Kidney glomerular epithelial cell (primary cell): ENCODE results near the gene YAF2.
A peak's percentile ranks its signal among the peaks of the same experiment; 100 is the strongest.

Experiments
- DNase-seq: peaks from one replicate; lab custom pipeline; 2025; lab: John Stamatoyannopoulos, UW

Gene YAF2

DNA sequence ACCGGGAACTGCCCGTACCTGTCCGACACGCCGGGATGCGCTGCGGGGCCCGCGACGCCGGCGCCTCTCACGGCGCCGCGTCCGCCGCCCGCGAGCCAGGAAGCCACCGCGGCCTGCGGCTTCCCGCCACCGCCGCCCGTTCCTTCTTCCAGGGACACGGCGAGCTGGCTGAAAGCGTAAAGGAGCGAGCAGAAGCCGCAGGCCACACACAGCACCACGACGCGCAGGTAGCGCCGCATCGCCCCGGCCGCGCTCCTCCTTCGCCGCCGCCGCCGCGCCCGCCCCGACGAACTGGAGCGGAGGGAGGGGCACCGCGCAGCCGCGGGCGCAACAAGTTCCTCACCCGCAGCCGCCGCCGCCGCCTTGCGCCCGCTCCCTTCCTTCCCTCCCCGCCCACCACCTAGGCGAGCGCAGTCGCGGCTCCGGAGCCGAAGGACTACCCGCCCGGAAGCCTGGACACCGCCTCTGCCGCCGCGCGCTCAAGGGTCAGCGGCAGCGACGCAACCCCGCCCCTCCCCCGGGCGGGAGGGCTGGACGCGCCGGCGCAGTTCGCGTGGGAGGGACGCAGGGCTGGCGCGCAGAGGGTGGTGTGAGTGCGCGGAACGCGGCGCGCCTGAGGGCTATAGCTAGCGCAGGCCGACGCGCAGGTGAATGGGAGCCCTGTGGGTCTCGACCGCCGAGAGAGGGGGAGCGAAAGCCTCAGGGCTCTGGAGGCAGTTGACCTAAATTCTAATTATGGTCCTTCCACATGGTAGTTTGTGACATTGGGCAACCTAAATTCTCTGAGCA is 93.4 kb downstream of the YAF2 start, which contains the start of gene GXYLT1:
GXYLT1 (minus strand) TSS at position 467 of the 789 bp plus-strand sequence; CDS start at position 239, 228 bp downstream.
- DNase-seq, result peak; percentile 79

DNA sequence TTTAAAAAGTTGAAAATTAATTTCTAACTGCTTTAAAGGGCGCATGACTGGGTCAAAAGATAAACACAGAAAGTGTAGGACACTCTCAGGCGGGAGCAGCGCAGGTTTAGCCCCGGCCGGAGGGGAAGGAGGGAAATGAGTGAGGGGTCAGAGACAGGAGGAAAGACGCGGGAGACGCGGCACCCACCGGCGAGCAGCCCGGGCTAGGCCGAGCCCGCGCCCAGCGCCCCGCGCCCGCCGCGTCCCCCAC is 94.0 kb downstream of the YAF2 start:
- no peak for DNase-seq

DNA sequence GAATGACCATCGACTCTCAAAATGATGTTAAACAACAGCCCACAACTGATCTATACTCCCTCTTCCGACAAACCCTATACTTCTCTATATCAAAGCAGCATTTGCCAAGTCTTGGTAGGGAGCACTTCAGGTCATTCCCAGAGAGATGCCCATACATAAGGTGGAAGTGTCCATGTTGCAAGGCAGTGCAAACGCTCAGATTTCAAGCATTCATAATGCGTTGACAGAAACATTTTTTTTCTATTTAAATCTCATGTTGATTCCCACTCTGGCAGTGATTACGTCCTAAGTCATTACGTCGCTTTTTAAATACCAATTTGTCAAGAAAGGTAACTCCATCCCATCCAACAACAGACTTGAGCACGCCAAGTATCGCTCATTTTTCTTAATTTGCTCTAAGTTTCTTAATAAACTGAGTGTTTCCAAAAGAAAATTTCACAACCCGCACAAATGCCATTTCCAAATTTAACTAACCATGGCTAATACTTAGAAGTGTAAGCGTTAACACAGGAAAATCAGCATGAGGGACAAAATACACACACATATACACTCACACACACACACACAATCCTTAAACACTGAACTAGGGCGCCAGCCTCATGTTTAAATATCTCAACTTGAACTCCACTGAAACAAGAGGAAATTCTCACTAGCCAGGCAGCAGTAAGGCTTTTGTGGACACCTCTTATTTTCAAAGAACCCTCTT is 94.4 kb downstream of the YAF2 start:
- DNase-seq, result peak; percentile 16

DNA sequence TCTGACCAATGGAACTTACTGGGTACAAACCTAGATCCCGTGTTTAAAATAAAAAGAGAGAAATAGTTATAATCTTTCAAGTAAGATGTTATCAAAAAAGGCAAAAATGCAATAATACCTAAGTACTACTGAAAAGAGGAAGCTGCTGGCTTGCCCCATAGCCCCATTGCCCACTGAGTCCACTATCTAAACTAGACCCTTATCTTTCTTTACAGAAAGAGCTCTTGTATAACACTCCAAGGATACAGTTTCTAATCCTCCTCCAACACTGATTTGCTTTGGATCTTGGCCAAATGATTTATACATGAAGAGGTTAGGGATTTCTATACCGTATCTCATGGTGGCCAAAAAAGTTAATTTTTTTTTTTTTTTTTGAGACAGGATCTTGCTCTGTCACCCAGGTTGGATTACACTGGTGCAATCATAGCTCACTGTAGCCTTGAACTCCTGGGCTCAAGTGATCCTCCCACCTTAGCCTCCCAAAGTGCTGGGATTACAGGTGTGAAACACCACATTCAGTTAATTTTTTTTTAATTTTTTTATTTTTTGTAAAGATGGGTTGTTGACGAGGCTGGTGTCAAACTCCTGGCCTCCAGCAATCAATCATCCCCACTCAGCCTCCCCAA is 96.0 kb downstream of the YAF2 start:
- DNase-seq, result no peak

DNA sequence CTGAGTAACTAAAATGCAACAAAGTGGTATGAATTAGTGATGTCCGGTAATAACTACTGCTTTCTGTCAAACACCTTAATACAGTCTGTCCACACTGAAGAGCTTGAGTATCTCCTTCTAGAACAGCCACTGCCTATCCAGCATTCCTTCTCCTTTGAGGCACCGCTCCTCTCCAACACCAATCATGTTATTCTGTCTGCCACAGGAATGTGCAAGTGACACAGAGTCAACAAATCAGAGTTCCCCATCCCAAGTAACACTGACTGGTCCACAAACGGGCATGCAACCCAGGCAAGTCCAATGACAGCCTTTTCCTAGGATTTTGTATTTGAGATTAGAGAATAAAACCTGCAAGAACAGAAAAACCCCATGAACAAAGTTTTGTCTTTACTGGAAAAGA is 97.1 kb downstream of the YAF2 start:
- peak; percentile 54 for DNase-seq

DNA sequence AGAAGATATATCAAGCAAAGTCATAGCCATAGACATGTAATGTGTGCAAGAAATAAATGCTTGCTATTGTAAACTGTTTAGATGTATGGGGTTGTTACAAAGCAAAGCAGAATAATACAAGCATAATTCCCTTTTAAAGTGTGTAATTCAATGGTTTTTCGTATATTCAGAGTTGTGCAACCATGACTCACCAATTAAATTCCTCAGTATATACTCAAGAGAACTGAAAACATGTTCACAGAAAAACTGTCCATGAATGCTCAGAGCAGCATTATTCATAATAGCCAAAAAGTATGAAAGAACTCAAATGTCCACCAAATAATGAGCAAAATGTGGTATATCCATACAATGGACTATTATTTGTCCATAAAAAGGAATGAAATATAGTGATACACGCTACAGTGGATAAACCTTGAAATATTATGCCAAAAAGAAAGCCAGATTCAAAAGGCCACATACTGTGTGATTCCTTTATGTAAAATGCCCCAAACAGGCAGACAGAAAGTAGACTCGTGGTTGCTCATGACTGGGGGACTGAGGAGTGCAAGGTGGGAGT is 102.7 kb downstream of the YAF2 start:
- DNase-seq, result no peak

DNA sequence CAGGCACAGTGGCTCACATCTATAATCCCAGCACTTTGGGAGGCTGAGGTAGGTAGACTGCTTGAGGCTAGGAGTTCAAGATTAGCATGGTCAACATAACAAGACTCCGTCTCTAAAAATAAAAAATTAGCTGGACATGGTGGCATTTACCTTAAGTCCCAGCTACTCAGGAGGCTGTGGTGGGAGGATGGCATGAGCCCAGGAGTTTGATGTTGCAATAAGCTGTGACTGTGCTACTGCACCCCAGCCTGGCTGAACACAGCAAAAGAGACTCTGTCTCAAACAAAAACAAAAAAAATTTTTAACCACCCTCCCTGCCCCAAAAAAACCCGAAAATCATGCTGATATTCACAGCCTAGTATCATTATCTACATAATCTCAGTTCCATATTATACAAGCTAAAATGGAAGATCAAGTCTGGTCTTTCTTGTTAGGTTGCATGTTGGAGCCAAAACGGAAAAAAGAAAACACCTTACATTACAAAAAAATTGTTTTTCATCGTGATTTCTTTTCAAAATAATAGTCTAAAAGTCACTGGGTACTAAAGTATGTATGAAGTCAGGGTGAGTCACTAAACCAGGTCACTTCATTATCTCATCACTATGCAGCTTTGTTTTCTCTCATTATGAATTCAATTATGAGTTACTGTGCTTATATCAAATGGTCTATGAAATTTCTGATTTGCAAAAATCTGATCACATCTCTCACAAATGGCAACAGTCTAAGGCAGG is 107.2 kb downstream of the YAF2 start:
- peak; percentile 31 for DNase-seq

DNA sequence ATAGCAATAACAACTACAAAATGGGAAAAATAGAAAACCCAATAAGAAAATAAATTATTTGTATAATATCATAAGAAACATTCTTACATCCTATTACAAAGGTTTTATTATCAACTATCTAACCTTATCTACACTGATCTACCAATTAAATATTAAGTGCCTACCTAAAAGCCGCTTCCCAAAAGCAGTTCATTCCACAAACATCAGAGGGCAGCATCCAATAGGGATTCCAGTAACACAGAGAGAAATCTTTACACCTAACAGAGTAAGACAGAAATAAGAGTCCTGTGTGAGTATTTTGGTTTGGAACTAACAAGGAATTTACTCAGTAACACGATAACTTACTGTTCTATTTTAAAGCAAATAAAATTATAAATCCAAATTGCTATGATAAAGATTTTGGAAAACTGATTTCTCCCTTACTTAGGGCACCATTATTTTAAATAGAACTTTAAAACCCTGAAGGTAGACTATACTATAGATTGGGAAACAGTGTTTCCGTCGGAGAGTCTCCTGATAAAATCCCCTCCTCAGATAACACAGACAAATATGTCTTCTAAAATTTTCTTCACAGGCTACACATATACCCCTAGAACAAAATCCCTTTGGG is 108.3 kb downstream of the YAF2 start:
- peak; percentile 86 for DNase-seq

DNA sequence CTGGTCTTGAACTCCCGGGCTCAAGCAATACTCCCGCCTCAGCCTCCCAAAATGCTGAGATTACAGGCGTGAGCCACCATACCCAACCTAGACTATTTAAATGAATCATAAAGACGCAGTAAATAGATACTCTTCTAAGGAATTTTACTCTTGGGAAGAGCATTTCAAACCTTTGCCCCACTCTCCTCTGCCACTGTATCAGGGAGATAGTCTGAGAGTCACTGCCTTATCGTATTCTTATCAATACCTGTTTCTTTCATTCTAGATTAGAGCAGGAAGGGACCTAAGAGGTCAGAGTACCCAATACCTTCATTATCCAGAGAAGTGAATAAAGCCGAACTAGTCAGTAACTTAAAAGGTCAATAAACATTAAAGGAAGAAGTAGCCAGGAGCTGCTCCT is 109.2 kb downstream of the YAF2 start:
- DNase-seq, result no peak

DNA sequence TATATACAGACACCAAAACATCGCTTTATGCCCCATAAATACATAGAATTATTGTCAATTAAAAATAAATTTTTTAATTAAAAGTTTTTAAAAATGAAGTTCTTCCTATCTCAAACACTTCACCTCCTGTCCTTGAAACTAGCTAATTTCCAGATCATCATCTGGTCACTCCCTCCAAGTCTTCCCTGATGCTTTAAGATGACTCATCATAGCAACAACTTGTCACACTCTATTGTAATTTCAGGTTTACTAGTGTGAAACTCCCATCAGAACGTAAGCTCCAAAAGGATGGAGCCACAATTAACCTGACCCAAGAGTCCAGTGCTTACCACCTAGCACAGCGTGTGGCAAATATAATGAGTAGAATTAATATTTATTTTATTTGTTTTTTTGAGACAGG is 109.7 kb downstream of the YAF2 start:
- DNase-seq, result no peak

DNA sequence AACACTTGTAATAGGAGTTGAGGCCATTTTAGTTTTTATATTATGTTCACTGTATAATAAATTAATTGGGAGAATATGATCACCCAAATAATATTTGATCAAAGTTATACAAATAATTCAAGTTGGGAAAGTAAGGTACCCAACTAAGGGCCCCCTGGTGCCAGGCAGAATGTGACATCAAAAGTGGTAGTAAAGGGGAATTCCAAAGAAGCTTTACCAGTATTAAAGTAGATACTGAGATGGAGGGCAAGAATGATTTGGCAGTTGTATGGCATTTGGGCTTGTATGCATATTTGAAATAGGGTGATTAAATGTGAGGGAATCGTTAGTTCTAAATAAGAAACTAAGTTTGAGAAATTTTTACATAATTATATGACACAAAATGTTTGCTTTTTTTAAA is 111.1 kb downstream of the YAF2 start:
- DNase-seq, result no peak

DNA sequence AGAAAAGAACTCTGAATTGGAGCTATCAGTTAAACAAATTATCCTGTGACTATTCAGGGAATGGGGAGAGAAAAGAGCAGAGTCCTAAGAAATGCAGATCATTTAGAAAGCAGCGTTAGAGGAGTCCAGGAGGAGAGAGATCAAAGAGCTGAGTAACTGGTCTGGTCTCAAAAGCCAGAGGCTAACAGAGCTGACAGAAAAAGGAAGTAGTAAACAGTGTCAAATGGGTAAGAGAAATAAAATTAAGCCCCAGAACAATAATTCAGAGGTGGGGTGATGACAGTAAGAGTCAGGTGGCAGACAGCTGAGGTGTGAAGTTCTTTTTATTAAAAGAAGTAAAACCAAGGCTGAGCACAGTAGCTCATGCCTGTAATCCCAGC is 112.7 kb downstream of the YAF2 start:
- DNase-seq, result no peak

DNA sequence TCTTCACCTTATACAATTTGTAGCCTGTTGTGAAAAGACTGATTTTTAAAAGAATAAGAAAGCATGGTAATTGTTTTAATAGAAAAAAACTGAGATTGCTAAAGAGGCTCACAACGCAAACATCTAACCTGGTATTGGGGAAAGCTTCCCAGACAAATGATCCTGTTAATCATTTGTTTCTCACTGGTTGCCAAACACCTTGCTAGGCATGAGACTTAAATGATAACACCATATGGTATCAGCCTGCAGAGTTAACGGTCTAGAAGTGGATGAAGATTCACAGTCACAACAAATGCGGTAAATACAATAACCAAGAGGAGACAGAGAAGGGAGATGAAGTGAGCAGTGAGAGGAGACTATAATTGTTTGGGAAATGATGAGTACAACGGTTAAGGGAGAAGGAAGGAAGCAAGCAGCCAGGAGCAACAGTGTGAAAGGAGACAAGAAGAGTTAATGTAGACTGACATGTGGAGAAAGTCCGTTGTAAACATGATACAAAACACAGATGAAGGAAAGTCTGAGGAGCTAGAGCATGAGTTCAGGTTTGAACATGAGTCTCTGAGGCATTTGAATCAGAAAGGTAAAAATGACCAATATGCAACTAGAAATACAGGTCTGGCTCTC is 113.2 kb downstream of the YAF2 start:
- DNase-seq, result no peak

DNA sequence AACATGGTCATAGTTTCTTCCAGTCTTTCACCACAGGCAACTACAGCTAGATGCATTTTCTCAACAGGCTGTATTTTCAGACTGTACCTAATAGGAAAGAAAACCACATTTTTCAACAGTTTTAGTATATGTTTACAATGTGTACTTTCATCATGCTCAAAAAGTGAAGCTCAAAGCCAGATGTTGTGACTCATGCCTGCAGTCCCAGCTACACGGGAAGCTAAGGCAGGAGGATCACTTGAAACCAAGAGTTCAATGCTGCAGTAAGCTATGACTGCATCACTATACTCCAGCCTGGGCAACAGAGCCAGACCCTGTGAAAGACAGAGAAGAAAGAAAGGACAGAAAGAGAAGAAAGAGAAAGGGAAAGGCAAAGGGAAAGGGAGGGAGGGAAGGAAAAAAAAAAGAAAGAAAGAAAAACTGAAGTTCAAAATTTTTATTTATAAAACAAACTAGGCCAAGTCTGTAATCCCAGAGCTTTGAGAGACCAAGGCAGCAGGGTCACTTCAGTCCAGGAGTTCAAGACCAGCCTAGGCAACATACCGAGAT is 118.9 kb downstream of the YAF2 start:
- no peak for DNase-seq

DNA sequence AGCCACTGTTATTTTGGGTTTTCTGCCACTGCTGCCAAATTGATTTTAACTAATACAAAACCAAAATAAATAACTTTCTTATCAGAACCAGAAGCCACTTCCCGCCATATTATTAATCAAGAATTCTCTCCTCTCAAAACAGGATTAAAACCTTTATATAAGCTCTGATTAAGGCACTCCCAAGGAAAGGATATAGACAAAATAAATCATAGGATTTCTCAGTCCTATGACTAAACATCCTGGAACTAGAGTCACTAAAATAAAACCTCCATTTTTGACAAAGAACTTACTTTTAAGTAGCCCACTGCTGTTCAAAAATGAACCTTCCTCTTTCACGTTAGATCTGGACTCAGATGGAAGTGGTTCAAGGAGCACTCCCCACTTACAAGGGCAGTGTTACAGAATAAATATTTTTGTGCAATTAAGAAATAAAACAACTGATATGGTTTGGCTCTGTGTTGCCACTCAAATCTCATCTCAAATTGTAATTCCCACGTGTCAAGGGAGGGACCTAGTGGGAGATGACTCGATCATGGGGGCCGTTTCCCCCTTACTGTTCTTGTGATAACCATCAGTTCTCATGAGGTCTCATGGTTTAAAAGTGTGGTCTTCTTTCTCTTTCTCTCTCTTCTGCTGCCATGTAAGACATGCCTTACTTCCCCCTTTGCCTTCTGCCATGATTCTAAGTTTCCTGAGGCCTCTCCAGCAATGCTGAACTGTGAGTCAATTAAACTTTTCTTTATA is 119.7 kb downstream of the YAF2 start:
- no peak for DNase-seq

DNA sequence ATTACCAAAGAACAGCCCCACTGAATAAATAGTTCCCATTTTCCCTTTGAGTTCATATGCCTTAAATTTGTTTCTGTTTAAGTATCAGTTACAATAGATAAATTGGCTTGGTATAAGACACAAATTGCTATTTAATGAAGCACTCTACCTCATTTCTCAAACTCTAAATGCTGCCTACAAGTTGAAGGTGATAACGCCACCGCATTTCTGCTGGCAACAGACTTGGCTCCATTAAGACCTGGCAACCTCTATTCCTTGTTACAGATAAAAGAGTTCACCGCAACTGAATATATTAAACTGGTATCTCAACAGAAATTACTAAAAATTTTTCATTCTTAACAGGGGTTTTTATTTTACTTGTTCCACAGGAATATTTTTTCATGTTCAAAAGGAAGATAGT is 129.0 kb downstream of the YAF2 start:
- DNase-seq, result no peak
